HG02571 (cell line): ENCODE data around the gene HMCN2.

ENCODE experiments used
- ATAC-seq: cut with Tn5 transposase; IDR thresholded peaks from one replicate; pipeline ENCODE4 v1.9.1; 2021; ENCODE audit warnings: mild to moderate bottlenecking, moderate library complexity; ENCODE audit not compliant: unreplicated experiment

HMCN2 gene

DNA sequence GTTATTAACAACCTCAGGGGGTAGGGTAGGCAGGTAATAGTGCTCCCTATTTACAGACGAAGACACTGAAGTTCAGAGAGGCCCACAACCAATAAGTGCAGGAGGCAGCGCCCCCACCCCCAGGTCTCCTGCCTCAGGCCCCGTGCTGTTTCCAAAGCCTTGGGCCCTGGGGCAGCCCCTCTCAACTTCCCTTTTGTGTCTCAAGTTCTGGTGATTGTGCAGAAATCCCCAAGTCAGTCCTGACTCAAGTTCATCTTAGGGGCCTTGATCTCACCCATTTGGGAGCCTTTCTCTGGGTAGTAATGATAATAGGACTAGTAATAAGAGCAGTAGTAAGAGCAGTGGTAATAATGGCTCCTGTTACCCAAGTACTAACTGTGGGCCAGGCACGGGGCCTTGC lies 143.7 kb downstream of the HMCN2 start:
- no peak for ATAC-seq

- no peak for ATAC-seq
These were observed 144.9 kb downstream of the HMCN2 start for GRCh38 chr9:130410443-130410842.

DNA sequence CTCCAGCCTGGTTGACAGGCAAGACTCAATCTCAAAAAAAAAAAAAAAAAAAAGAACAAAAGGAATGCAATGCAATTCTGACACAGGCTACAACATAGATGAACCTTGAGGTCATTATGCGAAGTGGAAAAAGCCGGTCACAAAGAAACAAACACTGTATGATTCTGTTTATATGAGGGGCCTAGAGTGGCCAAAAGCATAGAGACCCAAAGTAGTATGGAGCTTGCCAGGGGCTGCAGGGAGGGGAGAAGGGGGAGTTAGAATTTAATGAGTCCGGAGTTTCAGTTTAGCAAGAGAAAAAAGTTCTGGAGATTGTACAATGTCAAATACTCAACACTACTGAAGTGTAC lies 146.0 kb downstream of the HMCN2 start:
- no peak for ATAC-seq

GRCh38 chr9:130414081-130414731 lies 148.6 kb downstream of the HMCN2 start:
- ATAC-seq, result no peak

DNA sequence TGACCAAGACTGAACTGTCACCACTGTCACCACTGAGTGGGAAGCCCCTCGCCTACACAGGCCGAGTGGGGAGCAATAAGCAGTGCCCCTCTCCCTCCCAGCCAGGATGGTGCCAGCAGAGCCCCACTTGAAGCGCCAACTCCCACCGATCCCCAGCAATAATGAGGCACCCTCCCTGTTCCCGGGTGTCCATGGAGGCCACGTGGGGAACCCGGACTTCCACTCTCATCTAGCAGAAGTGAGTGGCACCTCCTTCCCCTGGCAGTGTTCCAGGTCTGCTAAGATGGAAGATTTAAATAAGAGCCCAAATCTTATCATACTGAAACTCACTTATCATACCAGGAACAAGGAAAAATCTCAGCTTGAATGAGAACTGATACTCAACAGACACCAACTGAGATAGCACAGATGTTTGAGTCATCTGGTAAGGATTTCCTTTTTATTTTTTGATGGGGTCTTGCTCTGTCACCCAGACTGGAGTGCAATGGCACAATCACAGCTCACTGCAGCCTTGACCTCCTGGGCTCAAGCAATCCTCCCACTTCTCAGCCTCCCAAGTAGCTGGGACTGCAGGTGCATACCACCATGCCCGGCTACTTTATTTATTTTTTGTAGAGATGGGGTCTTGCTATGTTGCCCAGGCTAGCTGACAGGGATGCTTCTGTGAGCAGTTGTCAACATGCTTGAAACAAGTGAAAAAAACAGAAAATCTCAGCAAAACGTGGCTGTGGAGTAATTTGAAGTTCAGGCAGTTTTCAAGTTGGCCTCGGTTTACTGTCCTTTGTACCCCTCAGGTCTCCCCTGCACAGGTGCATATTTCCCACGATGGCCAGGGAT lies 149.6 kb downstream of the HMCN2 start:
- ATAC-seq, result no peak

DNA sequence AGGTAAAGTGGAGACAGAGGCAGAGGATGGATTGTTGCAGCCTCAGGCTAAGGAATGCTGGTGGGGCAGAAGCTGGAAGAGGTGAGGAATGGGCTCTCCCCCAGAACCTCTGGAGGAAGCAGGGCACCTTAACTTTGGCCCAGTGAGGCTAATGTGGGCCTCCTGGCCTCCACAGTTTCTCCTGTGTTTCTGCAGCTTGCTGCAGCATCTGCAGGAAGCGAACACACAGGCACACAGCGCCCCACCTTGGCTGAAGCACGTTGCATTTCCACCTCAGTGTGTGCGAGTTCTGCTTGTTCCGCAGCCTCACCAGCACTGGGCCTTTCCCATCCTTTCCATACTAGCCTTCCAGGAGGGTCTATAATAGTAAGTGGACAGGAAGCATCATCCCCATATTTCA lies 152.0 kb downstream of the HMCN2 start:
- ATAC-seq, result no peak

DNA sequence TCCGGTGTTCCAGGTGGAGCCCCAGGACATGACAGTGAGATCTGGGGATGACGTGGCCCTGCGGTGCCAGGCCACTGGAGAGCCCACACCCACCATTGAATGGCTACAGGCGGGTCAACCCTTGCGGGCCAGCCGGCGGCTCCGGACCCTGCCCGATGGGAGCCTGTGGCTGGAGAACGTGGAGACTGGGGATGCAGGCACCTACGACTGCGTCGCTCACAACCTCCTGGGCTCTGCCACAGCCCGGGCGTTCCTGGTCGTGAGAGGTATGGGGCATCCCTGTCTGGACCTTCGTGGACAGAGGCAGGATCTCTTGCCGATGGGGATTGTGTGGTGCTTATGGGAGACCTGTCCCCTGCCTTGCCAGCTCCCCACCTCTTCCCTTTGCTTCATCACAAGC lies 153.2 kb downstream of the HMCN2 start:
- no peak for ATAC-seq

DNA sequence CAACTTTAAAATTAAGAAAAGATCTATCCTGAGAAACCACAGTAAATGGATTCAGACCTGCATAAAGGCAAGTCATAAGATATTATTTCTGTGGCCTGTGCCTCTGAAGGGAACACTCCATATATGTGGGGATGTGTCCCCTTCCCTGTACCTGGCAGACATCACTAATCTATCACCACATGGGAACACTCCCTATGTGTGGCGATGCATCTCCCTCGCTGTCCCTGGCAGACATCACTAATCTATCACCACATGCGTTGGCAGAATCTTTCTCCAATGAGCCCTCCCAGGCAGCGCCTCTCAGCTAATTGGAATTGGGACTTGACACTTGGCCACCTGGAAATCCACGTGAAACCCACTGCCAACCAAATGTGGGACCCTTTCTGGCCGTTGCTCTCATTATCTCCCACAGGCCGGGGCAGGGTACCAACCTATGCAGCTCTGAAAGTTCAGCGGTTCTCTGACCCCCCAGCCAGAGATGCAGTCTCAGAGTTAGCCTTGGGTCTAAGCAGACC lies 154.0 kb downstream of the HMCN2 start:
- no peak for ATAC-seq

DNA sequence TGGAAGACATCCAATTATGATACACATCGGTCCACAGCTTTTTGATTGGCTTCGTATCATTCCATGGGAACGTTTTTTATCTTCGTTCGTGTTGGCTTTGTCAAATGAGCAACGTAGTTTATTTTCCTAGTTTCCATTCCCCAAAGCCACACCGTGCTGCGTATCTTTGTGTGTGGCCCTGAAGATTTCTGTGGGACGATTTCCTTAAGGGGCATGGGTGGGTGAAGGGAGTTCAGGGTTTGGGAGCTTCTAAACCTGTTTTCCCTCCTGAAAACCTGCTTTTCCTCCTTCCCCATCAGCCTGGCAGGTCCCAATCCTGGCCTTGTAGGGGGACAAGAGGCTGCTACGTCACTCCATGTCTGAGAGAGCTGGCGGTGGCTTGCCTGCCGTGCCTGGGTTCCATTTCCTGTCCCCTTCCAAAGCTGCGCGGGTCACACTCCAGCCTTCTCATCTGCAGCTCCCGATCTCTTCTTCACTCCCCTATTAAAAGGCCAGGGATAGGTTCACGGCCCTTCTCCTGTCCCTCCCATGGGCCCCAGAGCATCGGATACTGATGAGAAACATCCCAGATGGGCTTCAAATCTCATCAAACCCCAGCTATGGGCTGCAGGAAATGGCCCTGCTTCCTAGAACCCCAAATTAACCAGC lies 155.7 kb downstream of the HMCN2 start:
- no peak for ATAC-seq

- ATAC-seq, result no peak
These were observed 156.3 kb downstream of the HMCN2 start for GRCh38 chr9:130421802-130422276.

DNA sequence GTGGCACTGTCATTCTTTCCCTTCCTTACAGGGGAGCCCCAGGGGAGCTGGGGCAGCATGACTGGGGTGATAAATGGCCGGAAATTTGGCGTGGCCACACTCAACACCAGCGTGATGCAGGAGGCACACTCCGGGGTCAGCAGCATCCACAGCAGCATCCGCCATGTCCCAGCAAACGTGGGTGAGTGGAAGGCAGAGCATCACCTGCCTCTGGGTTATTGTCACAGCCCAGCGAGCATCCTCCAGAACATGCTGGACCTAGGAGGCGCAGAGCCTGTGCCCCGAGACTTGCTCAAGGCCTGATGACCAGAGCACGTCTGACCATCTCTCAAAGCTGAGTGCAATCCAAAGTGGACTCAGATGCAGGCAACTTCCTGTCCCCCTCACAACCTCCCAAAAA lies 157.0 kb downstream of the HMCN2 start:
- ATAC-seq, result no peak

- no peak for ATAC-seq
These were observed 157.7 kb downstream of the HMCN2 start for GRCh38 chr9:130423272-130423671.

DNA sequence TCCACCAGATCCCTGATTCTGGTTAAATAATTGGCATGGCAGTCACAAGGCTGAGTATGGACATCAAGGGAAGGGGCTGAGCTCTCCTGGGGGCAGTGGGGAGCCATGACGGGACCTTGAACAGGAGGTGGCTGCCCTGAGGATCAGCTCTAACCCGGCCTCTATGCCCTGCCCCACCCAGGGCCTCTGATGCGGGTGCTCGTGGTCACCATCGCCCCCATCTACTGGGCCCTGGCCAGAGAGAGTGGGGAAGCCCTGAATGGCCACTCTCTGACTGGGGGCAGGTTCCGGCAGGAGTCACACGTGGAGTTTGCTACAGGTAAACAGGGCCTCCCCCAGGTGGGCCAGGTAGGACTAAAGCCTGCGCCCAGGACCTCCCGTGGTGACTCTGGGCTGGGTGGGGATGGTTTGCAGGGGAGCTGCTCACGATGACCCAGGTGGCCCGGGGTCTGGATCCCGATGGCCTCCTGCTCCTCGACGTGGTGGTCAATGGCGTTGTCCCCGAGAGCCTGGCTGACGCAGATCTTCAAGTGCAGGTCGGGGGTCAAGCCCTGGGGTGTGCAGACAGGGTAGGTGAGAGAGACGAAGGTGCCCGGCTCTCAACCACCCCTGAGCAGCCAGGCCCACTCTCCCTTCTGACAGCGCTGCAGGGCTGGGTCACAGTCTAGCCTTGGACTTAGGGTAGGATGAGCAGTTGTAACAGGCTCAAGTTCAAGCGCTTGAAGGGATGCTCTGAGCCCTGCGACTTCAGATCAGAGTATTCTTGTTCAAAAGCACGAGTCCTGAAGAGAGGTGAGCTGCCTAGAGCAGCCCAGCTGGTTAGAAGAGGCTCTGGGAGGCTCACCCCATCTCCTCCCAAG lies 159.3 kb downstream of the HMCN2 start:
- no peak for ATAC-seq

GRCh38 chr9:130425741-130426466 lies 160.3 kb downstream of the HMCN2 start:
- no peak for ATAC-seq

DNA sequence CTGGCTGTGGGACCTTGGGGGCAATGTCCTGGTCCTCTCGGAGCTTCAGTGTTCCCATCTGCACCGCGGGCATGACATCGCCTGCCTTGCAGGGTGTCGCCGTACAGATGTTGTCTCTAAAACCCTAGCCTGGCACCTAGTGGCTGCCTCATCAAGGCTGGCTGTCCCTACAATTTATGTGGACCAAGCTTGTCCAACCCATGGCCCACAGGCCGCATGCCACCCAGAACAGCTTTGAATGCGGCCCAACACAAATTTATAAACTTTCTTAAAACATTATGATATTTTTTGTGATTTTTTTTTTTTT lies 160.9 kb downstream of the HMCN2 start:
- ATAC-seq, result no peak

DNA sequence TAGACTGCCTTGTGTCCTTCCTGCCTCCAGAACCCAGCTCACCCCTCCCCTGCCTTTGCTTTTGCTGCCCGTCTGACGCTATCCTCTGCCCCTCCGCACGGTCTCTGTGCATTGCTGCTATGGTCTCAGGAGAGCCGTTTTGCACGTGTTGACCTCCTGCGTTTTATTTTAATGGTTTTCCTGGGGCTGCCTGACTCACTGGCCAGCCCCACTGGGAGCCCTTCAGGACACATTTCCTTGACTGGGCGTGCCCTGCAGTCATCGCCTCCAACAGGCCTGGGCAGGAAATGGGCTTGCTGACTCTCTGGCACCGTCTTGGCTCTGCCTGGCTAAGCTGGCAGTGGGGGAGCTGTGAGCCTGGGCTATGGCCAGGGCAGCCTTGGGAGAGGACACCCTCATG lies 161.3 kb downstream of the HMCN2 start:
- no peak for ATAC-seq

- no peak for ATAC-seq
These were observed 161.8 kb downstream of the HMCN2 start for GRCh38 chr9:130427326-130427725.

DNA sequence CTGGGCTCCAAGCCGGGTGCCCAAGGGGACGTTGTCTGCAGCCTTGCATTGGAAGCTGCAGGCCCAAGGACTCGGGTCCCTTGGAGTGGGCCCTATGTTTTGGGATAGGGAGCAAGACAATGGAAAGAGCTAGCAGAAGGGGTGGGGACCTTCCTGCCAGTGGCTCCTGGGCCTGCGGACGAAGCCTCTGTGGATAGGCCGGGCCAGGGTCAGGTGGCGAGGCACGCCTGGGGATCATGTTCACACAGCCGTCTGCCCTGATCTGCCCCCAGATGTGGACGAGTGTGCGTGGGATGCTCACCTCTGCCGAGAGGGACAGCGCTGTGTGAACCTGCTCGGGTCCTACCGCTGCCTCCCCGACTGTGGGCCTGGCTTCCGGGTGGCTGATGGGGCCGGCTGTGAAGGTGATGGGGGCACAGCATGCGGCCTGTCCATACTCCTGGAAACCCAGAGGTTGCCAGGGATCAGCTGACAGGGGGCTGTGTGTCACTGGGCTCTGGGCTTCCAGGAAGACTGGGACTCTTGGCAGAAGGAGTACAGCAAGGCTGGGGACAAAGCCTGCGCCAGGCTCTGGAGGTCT lies 162.6 kb downstream of the HMCN2 start:
- ATAC-seq, result no peak

DNA sequence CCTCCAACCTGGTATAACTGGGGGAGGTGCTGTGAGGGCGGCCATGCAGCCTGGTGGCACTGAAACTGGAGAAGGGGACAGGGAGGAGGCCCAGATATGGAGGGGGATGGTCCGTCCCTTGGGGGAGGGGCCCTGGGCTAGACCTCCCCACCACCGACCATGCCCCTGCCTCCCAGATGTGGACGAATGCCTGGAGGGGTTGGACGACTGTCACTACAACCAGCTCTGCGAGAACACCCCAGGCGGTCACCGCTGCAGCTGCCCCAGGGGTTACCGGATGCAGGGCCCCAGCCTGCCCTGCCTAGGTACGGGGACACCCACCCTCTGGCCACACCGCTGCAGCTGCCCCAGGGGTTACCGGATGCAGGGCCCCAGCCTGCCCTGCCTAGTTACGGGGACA lies 163.8 kb downstream of the HMCN2 start:
- ATAC-seq, result no peak

- no peak for ATAC-seq
These were observed 164.3 kb downstream of the HMCN2 start for GRCh38 chr9:130429831-130430230.
